SKM-1 treated with dmso at 0.1 percent for 144 hours (cell line): ENCODE measurements around the gene SEC62.
"Not testable (repeated sequence)": the region's sequence is repeated elsewhere in the genome, so short reads cannot be mapped to it uniquely, and the experiment has no call there.

Source experiments
- DNase-seq: peaks from one replicate; lab custom pipeline; 2025; ENCODE audit not compliant: unreplicated experiment; lab: John Stamatoyannopoulos, UW

Gene SEC62

GRCh38 chr3:170012683-170013400, 46.2 kb downstream of the SEC62 start:
- DNase-seq, result no peak

GRCh38 chr3:170016057-170016456, 49.5 kb downstream of the SEC62 start:
- no peak for DNase-seq

- not testable (repeated sequence) for DNase-seq
These were observed 52.7 kb downstream of the SEC62 start for GRCh38 chr3:170019306-170019705.

- DNase-seq, result no peak
These were observed 54.5 kb downstream of the SEC62 start for GRCh38 chr3:170021083-170021482.

GRCh38 chr3:170022336-170022735, 55.7 kb downstream of the SEC62 start:
- no peak for DNase-seq

GRCh38 chr3:170023165-170023564, 56.6 kb downstream of the SEC62 start:
- DNase-seq, result no peak

GRCh38 chr3:170024581-170024980, 58.0 kb downstream of the SEC62 start:
- no peak for DNase-seq

GRCh38 chr3:170027233-170028102, 60.9 kb downstream of the SEC62 start:
- no peak for DNase-seq

GRCh38 chr3:170033489-170033888, 66.9 kb downstream of the SEC62 start:
- peak; percentile 92 for DNase-seq

- peak; percentile 80 for DNase-seq
These were observed 71.1 kb downstream of the SEC62 start, which contains the start of gene GPR160 for GRCh38 chr3:170037463-170038433. Gene GPR160 (plus strand): TSS chr3:170037995. CDS start chr3:170083973, 45,978 bp downstream.

GRCh38 chr3:170038434-170039110, 72.0 kb downstream of the SEC62 start:
- DNase-seq, result peak; percentile 56

- DNase-seq, result no peak
These were observed 73.8 kb downstream of the SEC62 start for GRCh38 chr3:170040418-170040817.

GRCh38 chr3:170043506-170043905, 76.9 kb downstream of the SEC62 start:
- no peak for DNase-seq

GRCh38 chr3:170044271-170044670, 77.7 kb downstream of the SEC62 start:
- DNase-seq, result no peak

- DNase-seq, result peak; percentile 92
These were observed 78.2 kb downstream of the SEC62 start for GRCh38 chr3:170044795-170045244.

- no peak for DNase-seq
These were observed 79.9 kb downstream of the SEC62 start for GRCh38 chr3:170046269-170047132.

GRCh38 chr3:170047133-170047404, 80.5 kb downstream of the SEC62 start:
- no peak for DNase-seq
